OCI-LY3 (cell line): Measurements from ENCODE around the gene UTP14C.
"Not testable (repeated sequence)": the region's sequence is repeated elsewhere in the genome, so short reads cannot be mapped to it uniquely, and the experiment has no call there.

Experiments used
- CTCF ChIP-seq: fragments of 200-600, 300-600 bp; sonication (generic); IDR thresholded peaks from 2 replicates; pipeline ENCODE4 v1.5.1; 2014; ENCODE audit warnings: antibody characterized with exemption, low read length, low read depth
- EZH2phosphoT487 ChIP-seq: fragments of 200-600 bp; shearing (Covaris generic); IDR thresholded peaks from 2 replicates; pipeline ENCODE4 v1.6.1; 2018; ENCODE audit warnings: antibody characterized with exemption, mixed run types, low read depth

GRCh38 chr13:52061064-52061463 is 36.6 kb downstream of the UTP14C start:
- not testable (repeated sequence) for TF ChIP-seq CTCF, EZH2phosphoT487
